ENCODE results near the gene COL24A1.

GRCh38 chr1:85818371-85818770 is 338.2 kb downstream of the COL24A1 start:
- TF ChIP-seq CTCF (IDR thresholded peaks at IDR 0.05; ENCODE audit: extremely low read depth in 1 of 2, insufficient read depth in 1 of 2, low read depth in 1 of 2, low read length in 2 of 2) (no peak), POLR2A (IDR thresholded peaks at IDR 0.05; ENCODE audit: low read depth, low read length) (no peak), POLR2AphosphoS5 (IDR thresholded peaks at IDR 0.05; ENCODE audit: insufficient read depth, low read depth, low read length) (no peak), MYC (IDR thresholded peaks at IDR 0.05; ENCODE audit: low read depth, low read length) (no peak)

Measured in endothelial cell of umbilical vein (primary cell).